Thymus (tissue), 11 donors: ENCODE results near the gene SNAPC4. TPM values are rescaled to one million over a fixed set of nuclear protein-coding genes. Genes with fewer than 3 reads are reported as not detected.

Source experiments
- DNase-seq, 9 donors: peaks; one replicate each; pipeline ENCODE4 v3.0.0-alpha.2; 2013; ENCODE audit warnings: low spot score in 9 of 9, low read depth in 6 of 9, missing footprints in 1 of 9
- H3K27ac ChIP-seq, 2 donors: one replicate each; pipeline ENCODE4 v1.5.1; 2013; ENCODE audit warnings: control low read depth in 1 of 2, low read depth in 1 of 2, low read length in 1 of 2, mild to moderate bottlenecking in 1 of 2, moderate library complexity in 1 of 2
- H3K27me3 ChIP-seq, 2 donors: one replicate each; pipeline ENCODE4 v1.5.1; 2013; ENCODE audit warnings: low read length in 1 of 2; ENCODE audit not compliant: control insufficient read depth in 2 of 2, insufficient read depth in 1 of 2
- H3K36me3 ChIP-seq, 2 donors: one replicate each; pipeline ENCODE4 v1.5.1; 2013; ENCODE audit warnings: low read length in 1 of 2, mild to moderate bottlenecking in 1 of 2, moderate library complexity in 1 of 2; ENCODE audit not compliant: control insufficient read depth in 2 of 2, insufficient read depth in 2 of 2
- H3K4me1 ChIP-seq, 2 donors: one replicate each; pipeline ENCODE4 v1.5.1; 2013; ENCODE audit warnings: low read length in 2 of 2; ENCODE audit not compliant: control insufficient read depth in 2 of 2, insufficient read depth in 2 of 2
- H3K4me3 ChIP-seq, 2 donors: one replicate each; pipeline ENCODE4 v1.5.1; 2013; ENCODE audit warnings: low read length in 2 of 2, control low read depth in 1 of 2, mild to moderate bottlenecking in 1 of 2
- H3K9me3 ChIP-seq, 2 donors: one replicate each; pipeline ENCODE4 v1.5.1; 2013; ENCODE audit warnings: low read length in 1 of 2, mild to moderate bottlenecking in 1 of 2; ENCODE audit not compliant: control insufficient read depth in 2 of 2, insufficient read depth in 1 of 2
- whole genome bisulfite sequencing: extraction: QIAGEN DNeasy Blood & Tissue Kit; methylation state at CpG from one replicate; pipeline ENCODE4 v1.1.7; 2013; 5-methylcytosine and 5-hydroxymethylcytosine counted together
- polyA plus RNA-seq: library from polyadenylated mRNA; stranded (reverse); fragments of 200-250 nt; gene quantifications from one replicate; pipeline ENCODE4 v1.2.3, GENCODE V29; 2013
- total RNA-seq: library from RNA; stranded (reverse); fragments of 120-200 nt; gene quantifications from one replicate; pipeline ENCODE4 v1.2.4, GENCODE V29; 2013
- donor health status: healthy.

Gene SNAPC4
- total and polyA plus RNA-seq, 2 donors, result 2.1 to 11.3 TPM

- H3K4me1 ChIP-seq, result peaks cover 6 to 10% of the 10 kb centered on the region in 2 donors
- 95% methylated on average over 43 of the region's 43 CpGs for WGBS
- peaks cover 3 to 44% of the 10 kb centered on the region in 2 donors for H3K36me3 ChIP-seq
Measured at GRCh38 chr9:136361047-136361753, 38.8 kb downstream of the SNAPC4 start.

GRCh38 chr9:136359774-136360718 lies 39.9 kb downstream of the SNAPC4 start:
- Histone ChIP-seq H3K27me3 (peaks cover 2 to 10% of the 10 kb centered on the region in 2 donors), H3K4me3 (no peak overlapping the region), H3K9me3 (peaks cover 0 to 12% of the 10 kb centered on the region in 2 donors), H3K36me3 (peaks cover 3 to 44% of the 10 kb centered on the region in 2 donors), H3K27ac (no peak overlapping the region), H3K4me1 (peaks cover 6 to 10% of the 10 kb centered on the region in 2 donors)
- no peak for DNase-seq
- WGBS, result 92% methylated on average over 38 of the region's 38 CpGs

More at GRCh38 chr9:136361047-136361753, 38.8 kb downstream of the SNAPC4 start:
- H3K4me3 ChIP-seq, result no peak overlapping the region
- no peak overlapping the region for H3K27ac ChIP-seq
- peaks cover 0 to 12% of the 10 kb centered on the region in 2 donors for H3K9me3 ChIP-seq
- DNase-seq, result no peak
- peaks cover 2 to 11% of the 10 kb centered on the region in 2 donors for H3K27me3 ChIP-seq

DNA sequence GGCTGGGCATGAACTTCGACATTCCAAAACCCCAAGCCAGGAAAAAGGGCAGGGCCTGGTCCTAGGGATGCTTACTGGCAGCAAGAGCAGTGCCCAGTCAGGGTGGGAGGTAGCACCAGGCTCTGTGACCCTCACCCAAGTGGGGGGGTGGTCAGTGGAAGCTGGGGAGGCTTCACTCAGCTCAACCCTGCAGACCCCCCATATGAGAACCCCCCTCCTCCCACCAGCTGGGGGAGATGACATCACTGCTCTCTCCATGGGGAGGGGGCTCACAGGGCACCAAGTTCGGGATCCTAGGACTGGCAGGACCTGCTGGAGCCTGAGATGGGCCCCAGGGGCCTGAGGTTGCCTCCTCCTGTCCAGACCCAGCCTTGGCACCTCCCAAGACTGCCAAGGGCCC lies 41.1 kb downstream of the SNAPC4 start:
- peaks cover 0 to 4% of the 10 kb centered on the region in 2 donors for H3K9me3 ChIP-seq
- DNase-seq, result no peak
- no peak overlapping the region for H3K4me3 ChIP-seq
- WGBS, result 88% methylated on average over 2 of the region's 2 CpGs
- peaks cover 2 to 5% of the 10 kb centered on the region in 2 donors for H3K4me1 ChIP-seq
- peaks cover 3 to 44% of the 10 kb centered on the region in 2 donors for H3K36me3 ChIP-seq
- H3K27ac ChIP-seq, result no peak overlapping the region
- H3K27me3 ChIP-seq, result peaks cover 0 to 2% of the 10 kb centered on the region in 2 donors

DNA sequence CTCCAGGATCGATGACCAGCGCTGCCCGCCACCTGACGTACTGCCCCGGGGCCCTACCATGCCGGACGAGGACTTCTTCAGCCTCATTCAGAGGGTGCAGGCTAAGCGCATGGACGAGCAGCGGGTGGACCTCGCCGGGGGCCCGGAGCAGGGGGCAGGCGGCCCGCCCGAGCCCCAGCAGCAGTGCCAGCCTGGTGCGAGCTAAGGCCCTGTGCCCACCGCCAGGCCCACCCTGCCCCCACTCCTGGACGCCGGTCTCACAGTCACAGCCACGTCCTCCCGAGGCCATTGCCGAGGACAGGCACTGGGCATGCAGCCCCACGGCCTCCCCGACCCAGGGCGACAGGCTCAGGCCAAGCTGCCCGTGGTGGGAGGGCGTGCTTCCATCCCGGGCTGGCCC lies 42.0 kb downstream of the SNAPC4 start:
- Histone ChIP-seq H3K4me1 (peaks cover 0 to 12% of the 10 kb centered on the region in 2 donors), H3K36me3 (peaks cover 3 to 44% of the 10 kb centered on the region in 2 donors), H3K4me3 (no peak overlapping the region), H3K27ac (no peak overlapping the region), H3K9me3 (peaks cover 0 to 3% of the 10 kb centered on the region in 2 donors), H3K27me3 (no peaks in the 10 kb centered on the region)
- no peak for DNase-seq
- WGBS, result 96% methylated on average over 29 of the region's 29 CpGs

DNA sequence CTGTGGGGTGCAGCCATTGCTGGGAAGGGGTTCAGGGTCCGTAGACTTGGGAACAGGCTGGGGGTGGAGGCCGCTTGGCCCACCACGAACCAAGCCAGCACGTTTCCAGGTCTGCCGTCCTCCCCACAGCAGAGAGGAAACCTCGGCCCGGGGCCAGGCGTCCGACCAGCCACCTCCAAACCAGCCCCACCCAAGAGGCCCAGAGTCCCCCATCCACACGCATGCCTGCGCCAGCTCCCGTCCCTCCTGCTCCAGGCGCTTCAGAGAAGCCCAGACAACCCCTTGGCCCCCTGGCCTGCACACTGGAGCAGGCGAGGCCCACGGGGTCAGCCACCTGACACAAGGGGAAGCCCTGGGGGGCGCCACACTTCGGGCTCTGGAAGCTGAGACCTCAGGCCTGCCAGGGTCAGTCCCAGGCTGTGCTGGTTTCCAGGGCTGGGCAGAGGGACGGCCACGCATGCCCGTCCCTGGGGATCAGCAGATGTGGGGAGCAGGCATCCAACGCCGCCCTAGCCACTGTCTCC lies 42.7 kb downstream of the SNAPC4 start:
- H3K36me3 ChIP-seq, result peaks cover 3 to 41% of the 10 kb centered on the region in 2 donors
- peaks cover 0 to 20% of the 10 kb centered on the region in 2 donors for H3K4me1 ChIP-seq
- no peak overlapping the region for H3K27ac ChIP-seq
- no peak overlapping the region for H3K4me3 ChIP-seq
- peaks cover 0 to 3% of the 10 kb centered on the region in 2 donors for H3K9me3 ChIP-seq
- no peaks in the 10 kb centered on the region for H3K27me3 ChIP-seq
- DNase-seq, result no peak
- 92% methylated on average over 22 of the region's 22 CpGs for WGBS

GRCh38 chr9:136355616-136356557 lies 44.1 kb downstream of the SNAPC4 start:
- Histone ChIP-seq H3K9me3 (peaks cover 0 to 3% of the 10 kb centered on the region in 2 donors), H3K4me3 (no peak overlapping the region), H3K27me3 (no peaks in the 10 kb centered on the region), H3K4me1 (peaks cover 0 to 21% of the 10 kb centered on the region in 2 donors), H3K27ac (no peak overlapping the region), H3K36me3 (peaks cover 3 to 28% of the 10 kb centered on the region in 2 donors)
- WGBS, result 96% methylated on average over 54 of the region's 54 CpGs
- DNase-seq, result no peak

- H3K27ac ChIP-seq, result no peak overlapping the region
- 93% methylated on average over 17 of the region's 17 CpGs for WGBS
- peaks cover 0 to 3% of the 10 kb centered on the region in 2 donors for H3K9me3 ChIP-seq
- DNase-seq, result no peak
- peaks cover 3 to 18% of the 10 kb centered on the region in 2 donors for H3K36me3 ChIP-seq
- H3K27me3 ChIP-seq, result no peaks in the 10 kb centered on the region
- peaks cover 0 to 21% of the 10 kb centered on the region in 2 donors for H3K4me1 ChIP-seq
- no peak overlapping the region for H3K4me3 ChIP-seq
Measured at GRCh38 chr9:136354592-136355085, 45.3 kb downstream of the SNAPC4 start.
